Thoracic aorta (tissue), 2 donors: ENCODE measurements around the gene RAVER2. TPM values are rescaled to one million over a fixed set of nuclear protein-coding genes. Genes with fewer than 3 reads are reported as not detected.
A peak's percentile ranks its signal among the peaks of the same experiment; 100 is the strongest.
"Not testable (repeated sequence)": the region's sequence is repeated elsewhere in the genome, so short reads cannot be mapped to it uniquely, and the experiment has no call there.

Experiments
- ATAC-seq: fragments of 150-250 bp; one replicate; pipeline ENCODE4 v1.8.0; 2017; ENCODE audit warnings: low read depth; ENCODE audit not compliant: insufficient number of reproducible peaks, low FRiP score
- DNase-seq: peaks from one replicate; pipeline ENCODE4 v3.0.0-alpha.2; 2020; ENCODE audit warnings: low spot score
- H3K27ac ChIP-seq, 2 donors: fragments of 200-600 bp; sonication (generic); 1 replicate in 1 of 2; 2 replicates in 1 of 2; pipeline ENCODE4 v1.5.1; 2016; ENCODE audit warnings: mild to moderate bottlenecking in 2 of 2, moderate library complexity in 2 of 2
- H3K27me3 ChIP-seq: fragments of 200-600 bp; sonication (generic); replicated peaks from 2 replicates; pipeline ENCODE4 v1.6.0; 2016; ENCODE audit warnings: mild to moderate bottlenecking; ENCODE audit not compliant: insufficient read depth
- H3K36me3 ChIP-seq: fragments of 200-600 bp; sonication (generic); one replicate; pipeline ENCODE4 v1.5.1; 2016
- H3K4me1 ChIP-seq, 2 donors: fragments of 200-600 bp; sonication (generic); 1 replicate in 1 of 2; 2 replicates in 1 of 2; pipeline versions ENCODE4 v1.5.1 to v1.6.0; 2016; ENCODE audit warnings: low read depth in 2 of 2, mild to moderate bottlenecking in 1 of 2; ENCODE audit not compliant: control insufficient read depth in 1 of 2
- H3K4me3 ChIP-seq: fragments of 200-600 bp; sonication (generic); 2 replicates; pipeline ENCODE4 v1.5.1; 2016; ENCODE audit warnings: mild to moderate bottlenecking
- H3K9me3 ChIP-seq: fragments of 200-600 bp; sonication (generic); 2 replicates; pipeline ENCODE4 v1.5.1; 2016
- CTCF ChIP-seq: fragments of 200-600 bp; sonication (generic); IDR thresholded peaks from one replicate; pipeline ENCODE4 v1.5.1; 2019; ENCODE audit warnings: antibody characterized with exemption
- total RNA-seq, 2 donors: library from RNA; depleted of rRNA; stranded (reverse); fragments of >200 nt; gene quantifications; one replicate each; pipeline versions ENCODE4 v1.1.0 to v1.2.3, GENCODE V29; 2016

Gene RAVER2
- total RNA-seq: 10 to 100 TPM; 17.2 to 18.3 TPM

- peaks cover 12 to 33% of the 10 kb centered on the region in 2 donors for H3K4me1 ChIP-seq
- H3K9me3 ChIP-seq: no peaks in the 10 kb centered on the region
- TF ChIP-seq CTCF: peak; percentile 18
- ATAC-seq: peak; percentile 83
- peak within 1 kb of the TSS; percentile 74 to 83 for H3K27ac ChIP-seq
- H3K27me3 ChIP-seq: no peaks in the 10 kb centered on the region
- DNase-seq: peak; percentile 15
- H3K36me3 ChIP-seq: no peaks in the 10 kb centered on the region
- H3K4me3 ChIP-seq: peak within 1 kb of the TSS; percentile 79
These were observed at the start of gene RAVER2 for GRCh38 chr1:64744492-64745180. Gene RAVER2, plus strand, starts transcription at chr1:64745075. Its CDS starts 98 bp downstream, at chr1:64745173.

GRCh38 chr1:64696879-64697278 lies 48.0 kb upstream of the RAVER2 start:
- ATAC-seq: no peak
- Histone ChIP-seq H3K27me3 (no peaks in the 10 kb centered on the region), H3K4me3 (no peak overlapping the region), H3K36me3 (no peaks in the 10 kb centered on the region), H3K4me1 (peaks cover 6 to 16% of the 10 kb centered on the region in 2 donors), H3K27ac (no peak overlapping the region), H3K9me3 (no peaks in the 10 kb centered on the region)
- no peak for TF ChIP-seq CTCF
- no peak for DNase-seq

GRCh38 chr1:64699327-64699726 lies 45.5 kb upstream of the RAVER2 start:
- TF ChIP-seq CTCF: no peak
- no peaks in the 10 kb centered on the region for H3K27me3 ChIP-seq
- no peaks in the 10 kb centered on the region for H3K9me3 ChIP-seq
- no peak overlapping the region for H3K4me3 ChIP-seq
- ATAC-seq (no peak), DNase-seq (no peak)
- H3K36me3 ChIP-seq: no peaks in the 10 kb centered on the region
- H3K4me1 ChIP-seq: no peaks in the 10 kb centered on the region
- H3K27ac ChIP-seq: no peak overlapping the region

- TF ChIP-seq CTCF: no peak
- ATAC-seq: no peak
- DNase-seq: no peak
These were observed 43.8 kb upstream of the RAVER2 start for GRCh38 chr1:64701071-64701470.

GRCh38 chr1:64701886-64702285 lies 43.0 kb upstream of the RAVER2 start:
- Histone ChIP-seq H3K9me3 (no peaks in the 10 kb centered on the region), H3K4me3 (no peak overlapping the region), H3K4me1 (no peaks in the 10 kb centered on the region), H3K27me3 (no peaks in the 10 kb centered on the region), H3K27ac (no peak overlapping the region), H3K36me3 (no peaks in the 10 kb centered on the region)
- TF ChIP-seq CTCF: no peak
- no peak for DNase-seq
- no peak for ATAC-seq

More at GRCh38 chr1:64701071-64701470, 43.8 kb upstream of the RAVER2 start:
- Histone ChIP-seq H3K27ac (no peak overlapping the region), H3K9me3 (no peaks in the 10 kb centered on the region), H3K36me3 (no peaks in the 10 kb centered on the region), H3K27me3 (no peaks in the 10 kb centered on the region), H3K4me1 (no peaks in the 10 kb centered on the region), H3K4me3 (no peak overlapping the region)

- not testable (repeated sequence) for DNase-seq, H3K4me3 ChIP-seq, H3K36me3 ChIP-seq, H3K4me1 ChIP-seq, H3K27ac ChIP-seq, H3K27me3 ChIP-seq, H3K9me3 ChIP-seq, ATAC-seq
These were observed 42.2 kb upstream of the RAVER2 start for GRCh38 chr1:64702670-64703069.
